GM23338 (cell line): ENCODE results near the gene C14orf180. TPM values are rescaled to one million over a fixed set of nuclear protein-coding genes. Genes with fewer than 3 reads are reported as not detected.

Source experiments
- ATAC-seq: fragments of 200-7000 bp; cut with Tn5 transposase; 3 replicates; pipeline ENCODE4 v1.9.1; 2020
- DNase-seq: peaks from one replicate; pipeline ENCODE4 v3.0.0-alpha.2; 2015; ENCODE audit warnings: low spot score
- H2AFZ ChIP-seq: fragments of 200-600 bp; sonication (generic); 2 replicates; pipeline ENCODE4 v1.8.0; 2016; ENCODE audit warnings: antibody characterized with exemption, mild to moderate bottlenecking, moderate library complexity
- H3F3A ChIP-seq: fragments of 200-600 bp; sonication (generic); replicated peaks from 2 replicates; pipeline ENCODE4 v1.8.0; 2017; ENCODE audit warnings: antibody characterized with exemption, mixed run types, low read depth
- H3K27ac ChIP-seq: fragments of 200-600 bp; sonication (generic); 2 replicates; pipeline ENCODE4 v1.6.1; 2016; ENCODE audit warnings: low read depth
- H3K27me3 ChIP-seq: fragments of 200-600 bp; sonication (generic); 2 replicates; pipeline ENCODE4 v1.8.0; 2016; ENCODE audit warnings: mild to moderate bottlenecking, mixed run types, moderate library complexity; ENCODE audit not compliant: insufficient read depth
- H3K36me3 ChIP-seq: fragments of 200-600 bp; sonication (generic); 2 replicates; pipeline ENCODE4 v1.8.0; 2016; ENCODE audit warnings: mild to moderate bottlenecking; ENCODE audit not compliant: insufficient read depth
- H3K4me1 ChIP-seq: fragments of 200-600 bp; sonication (generic); 2 replicates; pipeline ENCODE4 v1.8.0; 2016; ENCODE audit warnings: mild to moderate bottlenecking, moderate library complexity; ENCODE audit not compliant: insufficient read depth
- H3K4me2 ChIP-seq: fragments of 200-600 bp; sonication (generic); 2 replicates; pipeline ENCODE4 v1.7.1; 2017; ENCODE audit warnings: mixed run types
- H3K4me3 ChIP-seq: fragments of 200-600 bp; sonication (generic); 2 replicates; pipeline ENCODE4 v1.6.1; 2016; ENCODE audit warnings: mixed run types
- H3K79me2 ChIP-seq: fragments of 200-600 bp; sonication (generic); replicated peaks from 2 replicates; pipeline ENCODE4 v1.8.0; 2017; ENCODE audit warnings: mild to moderate bottlenecking; ENCODE audit not compliant: insufficient read depth
- H3K9me2 ChIP-seq: fragments of 200-600 bp; sonication (generic); 2 replicates; pipeline ENCODE4 v1.8.0; 2017; ENCODE audit not compliant: insufficient read depth
- H4K20me1 ChIP-seq: fragments of 200-600 bp; sonication (generic); replicated peaks from 2 replicates; pipeline ENCODE4 v1.8.0; 2017; ENCODE audit warnings: mild to moderate bottlenecking; ENCODE audit not compliant: insufficient read depth
- H3K27ac Mint-ChIP-seq: 2 replicates; pipeline ENCODE4 v1.8.0; 2020; ENCODE audit warnings: inconsistent platforms, mild to moderate bottlenecking, moderate library complexity, mixed read lengths
- H3K27me3 Mint-ChIP-seq: 3 replicates; pipeline ENCODE4 v1.8.0; 2022; ENCODE audit warnings: low read depth, mild to moderate bottlenecking, moderate library complexity, mixed read lengths, inconsistent platforms; ENCODE audit not compliant: insufficient read depth, poor library complexity
- H3K36me3 Mint-ChIP-seq: 3 replicates; pipeline ENCODE4 v1.8.0; 2021; ENCODE audit warnings: low read depth, mild to moderate bottlenecking, inconsistent platforms, moderate library complexity, mixed read lengths
- H3K4me1 Mint-ChIP-seq: 3 replicates; pipeline ENCODE4 v1.8.0; 2020; ENCODE audit warnings: mild to moderate bottlenecking, inconsistent platforms, mixed read lengths
- H3K4me3 Mint-ChIP-seq: 3 replicates; pipeline ENCODE4 v1.8.0; 2021; ENCODE audit warnings: moderate library complexity, mild to moderate bottlenecking, inconsistent platforms, mixed read lengths
- H3K9me3 Mint-ChIP-seq: 3 replicates; pipeline ENCODE4 v1.8.0; 2020; ENCODE audit warnings: moderate library complexity, mild to moderate bottlenecking, inconsistent platforms, mixed read lengths
- CREB1 ChIP-seq: fragments of 250-450 bp; sonication (Bioruptor Pico); IDR thresholded peaks from 2 replicates; pipeline ENCODE4 v1.5.0; 2020; ENCODE audit warnings: low read depth, mild to moderate bottlenecking, moderate library complexity
- EZH2phosphoT487 ChIP-seq: fragments of 200-600 bp; sonication (generic); IDR thresholded peaks from one replicate; pipeline ENCODE4 v1.8.1; 2018; ENCODE audit warnings: antibody characterized with exemption; ENCODE audit not compliant: unreplicated experiment
- NANOG ChIP-seq: IDR thresholded peaks from 2 replicates; pipeline ENCODE4 v1.6.1; 2016; ENCODE audit warnings: antibody characterized with exemption, borderline replicate concordance
- REST ChIP-seq: IDR thresholded peaks from one replicate; pipeline ENCODE4 v1.6.1; 2018; ENCODE audit warnings: antibody characterized with exemption; ENCODE audit not compliant: unreplicated experiment
- polyA plus RNA-seq: library from polyadenylated mRNA; unstranded; fragments of >200 nt; fragmentation: Nextera tagmentation; extraction: Ambion mirVana; gene quantifications from 2 replicates; pipeline ENCODE4 v1.2.1, GENCODE V29; 2016
- total RNA-seq: library from RNA; depleted of rRNA; stranded (reverse); fragments of >200 nt; shearing (Covaris generic); gene quantifications from 2 replicates; pipeline ENCODE4 v1.2.3, GENCODE V29; 2014
- TF ChIP-seq, protein P1 (sequence below), 2 experiments: fragments of 200-600 bp in 1 of 2; sonication (generic) in 1 of 2; conservative IDR thresholded peaks; 2 replicates each; pipeline versions ENCODE4 v1.5.1 to v1.6.1; 2016 to 2017; ENCODE audit warnings: antibody characterized with exemption in 2 of 2, low read depth in 2 of 2, mild to moderate bottlenecking in 2 of 2, moderate library complexity in 1 of 2

Gene C14orf180
- total and polyA plus RNA-seq, 2 experiments from 2014 or later = not detected

GRCh38 chr14:104549536-104550339 is 29.8 kb upstream of the C14orf180 start:
- Histone ChIP-seq H3K4me1 (no peaks in the 10 kb centered on the region), H4K20me1 (no peaks in the 10 kb centered on the region), H3F3A (no peaks in the 10 kb centered on the region), H3K27ac (no peak overlapping the region), H3K27me3 (no peaks in the 10 kb centered on the region), H2AFZ (no peak overlapping the region), H3K4me2 (no peak overlapping the region), H3K79me2 (no peaks in the 10 kb centered on the region), H3K36me3 (no peaks in the 10 kb centered on the region), H3K9me2 (no peaks in the 10 kb centered on the region), H3K4me3 (no peak overlapping the region)
- Mint-ChIP-seq H3K36me3 (no peaks in the 10 kb centered on the region), H3K27ac (no peak overlapping the region; the same call in 1 of the 2 replicates), H3K4me3 (no peak overlapping the region), H3K9me3 (no peaks in the 10 kb centered on the region), H3K27me3 (peaks cover 8% of the 10 kb centered on the region), H3K4me1 (peaks cover 12% of the 10 kb centered on the region)
- ATAC-seq (no peak), DNase-seq (no peak)
- TF ChIP-seq REST (peak; percentile 49), EZH2phosphoT487 (no peak)
- TF ChIP-seq, protein P1, sequence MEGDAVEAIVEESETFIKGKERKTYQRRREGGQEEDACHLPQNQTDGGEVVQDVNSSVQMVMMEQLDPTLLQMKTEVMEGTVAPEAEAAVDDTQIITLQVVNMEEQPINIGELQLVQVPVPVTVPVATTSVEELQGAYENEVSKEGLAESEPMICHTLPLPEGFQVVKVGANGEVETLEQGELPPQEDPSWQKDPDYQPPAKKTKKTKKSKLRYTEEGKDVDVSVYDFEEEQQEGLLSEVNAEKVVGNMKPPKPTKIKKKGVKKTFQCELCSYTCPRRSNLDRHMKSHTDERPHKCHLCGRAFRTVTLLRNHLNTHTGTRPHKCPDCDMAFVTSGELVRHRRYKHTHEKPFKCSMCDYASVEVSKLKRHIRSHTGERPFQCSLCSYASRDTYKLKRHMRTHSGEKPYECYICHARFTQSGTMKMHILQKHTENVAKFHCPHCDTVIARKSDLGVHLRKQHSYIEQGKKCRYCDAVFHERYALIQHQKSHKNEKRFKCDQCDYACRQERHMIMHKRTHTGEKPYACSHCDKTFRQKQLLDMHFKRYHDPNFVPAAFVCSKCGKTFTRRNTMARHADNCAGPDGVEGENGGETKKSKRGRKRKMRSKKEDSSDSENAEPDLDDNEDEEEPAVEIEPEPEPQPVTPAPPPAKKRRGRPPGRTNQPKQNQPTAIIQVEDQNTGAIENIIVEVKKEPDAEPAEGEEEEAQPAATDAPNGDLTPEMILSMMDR (conservative IDR thresholded peaks at IDR 0.05; ENCODE audit: low read depth in 2 of 2) = no peak

GRCh38 chr14:104550340-104550860 is 29.2 kb upstream of the C14orf180 start:
- Mint-ChIP-seq H3K27ac (no peak overlapping the region; the same call in 1 of the 2 replicates), H3K36me3 (no peaks in the 10 kb centered on the region), H3K9me3 (no peaks in the 10 kb centered on the region), H3K27me3 (peaks cover 8% of the 10 kb centered on the region), H3K4me3 (no peak overlapping the region), H3K4me1 (peaks cover 8% of the 10 kb centered on the region)
- no peaks in the 10 kb centered on the region for H3F3A ChIP-seq
- no peaks in the 10 kb centered on the region for H3K27me3 ChIP-seq
- no peak overlapping the region for H2AFZ ChIP-seq
- ATAC-seq (no peak), DNase-seq (no peak)
- H3K4me2 ChIP-seq = no peak overlapping the region
- H3K4me3 ChIP-seq = no peak overlapping the region
- no peaks in the 10 kb centered on the region for H4K20me1 ChIP-seq
- H3K79me2 ChIP-seq = no peaks in the 10 kb centered on the region
- H3K4me1 ChIP-seq = no peaks in the 10 kb centered on the region
- no peaks in the 10 kb centered on the region for H3K9me2 ChIP-seq
- H3K27ac ChIP-seq = no peak overlapping the region
- H3K36me3 ChIP-seq = no peaks in the 10 kb centered on the region
- TF ChIP-seq, protein P1 (conservative IDR thresholded peaks at IDR 0.05; ENCODE audit: low read depth in 2 of 2) = no peak
- no peak for TF ChIP-seq CREB1 (CRISPR knock-in tag)
- TF ChIP-seq NANOG = no peak
